SK-N-SH (cell line): ENCODE data around the gene WDR86. TPM values are rescaled to one million over a fixed set of nuclear protein-coding genes. Genes with fewer than 3 reads are reported as not detected.

Source experiments
- CTCF ChIA-PET: fragments of 300-600, 350-600 bp; formaldehyde crosslinking; extraction: SDS; loops from one replicate; lab custom pipeline; 2021; lab: Yijun Ruan, JAX
- POLR2A ChIA-PET: fragments of 350-600 bp; sonication (Branson Sonifier 250); formaldehyde crosslinking; extraction: SDS; loops from one replicate; lab custom pipeline; 2020; ENCODE audit warnings: antibody characterized with exemption, inconsistent platforms; lab: Yijun Ruan, JAX
- DNase-seq: peaks from one replicate; pipeline ENCODE4 v3.0.0; 2012
- H2AFZ ChIP-seq: fragments of 200-600 bp; sonication (generic); 2 replicates; pipeline ENCODE4 v1.8.1; 2016; ENCODE audit warnings: antibody characterized with exemption, mild to moderate bottlenecking, low read depth
- H3F3A ChIP-seq: fragments of 200-600 bp; sonication (generic); replicated peaks from 2 replicates; pipeline ENCODE3; 2016; ENCODE audit warnings: antibody characterized with exemption, mild to moderate bottlenecking; ENCODE audit not compliant: insufficient read depth
- H3K27ac ChIP-seq, 2 experiments: fragments of 200-500 bp in 1 of 2; fragments of 200-600 bp in 1 of 2; sonication (Bioruptor generic) in 1 of 2; sonication (generic), shearing (Covaris generic) in 1 of 2; 2 replicates each; pipeline versions ENCODE4 v1.5.1 to v1.6.1; 2014 to 2016; ENCODE audit warnings: low read depth in 2 of 2, inconsistent platforms in 1 of 2, low read length in 1 of 2, mild to moderate bottlenecking in 1 of 2, mixed read lengths in 1 of 2
- H3K27me3 ChIP-seq: fragments of 200-600 bp; sonication (generic), shearing (Covaris generic); 2 replicates; pipeline ENCODE4 v1.6.1; 2016; ENCODE audit warnings: mixed run types; ENCODE audit not compliant: insufficient read depth
- H3K36me3 ChIP-seq, 2 experiments: fragments of 200-500 bp in 1 of 2; fragments of 200-600 bp in 1 of 2; sonication (Bioruptor generic) in 1 of 2; sonication (generic) in 1 of 2; replicated peaks in 1 of 2; 2 replicates each; pipeline versions ENCODE3 to v1.5.1; 2014 to 2016; ENCODE audit warnings: low read length in 1 of 2, mild to moderate bottlenecking in 1 of 2; ENCODE audit not compliant: insufficient read depth in 2 of 2, control insufficient read depth in 1 of 2
- H3K4me1 ChIP-seq, 2 experiments: fragments of 200-500 bp in 1 of 2; fragments of 200-600 bp in 1 of 2; sonication (Bioruptor generic) in 1 of 2; sonication (generic), shearing (Covaris generic) in 1 of 2; 2 replicates each; pipeline versions ENCODE4 v1.5.1 to v1.6.1; 2014 to 2016; ENCODE audit warnings: low read depth in 1 of 2, low read length in 1 of 2, mixed run types in 1 of 2; ENCODE audit not compliant: insufficient read depth in 2 of 2, control insufficient read depth in 1 of 2
- H3K4me2 ChIP-seq: fragments of 200-600 bp; sonication (generic), shearing (Covaris generic); 2 replicates; pipeline ENCODE4 v1.6.1; 2017; ENCODE audit warnings: mixed run types
- H3K4me3 ChIP-seq, 2 experiments: fragments of 200-500 bp in 1 of 2; fragments of 200-600 bp in 1 of 2; sonication (Bioruptor generic) in 1 of 2; sonication (generic), shearing (Covaris generic) in 1 of 2; 2 replicates each; pipeline versions ENCODE4 v1.5.1 to v1.8.1; 2014 to 2016; ENCODE audit warnings: low read depth in 2 of 2, inconsistent platforms in 1 of 2, low read length in 1 of 2, mild to moderate bottlenecking in 1 of 2, mixed read lengths in 1 of 2, moderate library complexity in 1 of 2
- H3K79me2 ChIP-seq: fragments of 200-600 bp; sonication (generic); 2 replicates; pipeline ENCODE4 v1.8.1; 2017; ENCODE audit warnings: mild to moderate bottlenecking; ENCODE audit not compliant: insufficient read depth
- H3K9ac ChIP-seq: fragments of 200-600 bp; sonication (generic); 2 replicates; pipeline ENCODE4 v1.6.1; 2017; ENCODE audit warnings: mixed run types
- H3K9me2 ChIP-seq: fragments of 200-600 bp; sonication (generic); 2 replicates; pipeline ENCODE4 v1.6.1; 2017; ENCODE audit warnings: mixed run types
- H3K9me3 ChIP-seq: fragments of 200-600 bp; sonication (generic); 2 replicates; pipeline ENCODE4 v1.6.1; 2017; ENCODE audit warnings: mixed run types, mild to moderate bottlenecking, moderate library complexity
- H4K20me1 ChIP-seq: fragments of 200-600 bp; sonication (generic); 2 replicates; pipeline ENCODE4 v1.6.1; 2017; ENCODE audit warnings: mild to moderate bottlenecking, mixed run types; ENCODE audit not compliant: insufficient read depth
- CHD2 ChIP-seq: fragments of 150-350 bp; IDR thresholded peaks from 2 replicates; pipeline ENCODE4 v1.6.1; 2018; ENCODE audit warnings: low read length; ENCODE audit not compliant: partially characterized antibody
- ELF1 ChIP-seq: IDR thresholded peaks from 2 replicates; pipeline ENCODE4 v1.4.0; 2012
- EZH2phosphoT487 ChIP-seq: fragments of 200-600 bp; sonication (generic); IDR thresholded peaks from 2 replicates; pipeline ENCODE4 v1.6.1; 2017; ENCODE audit warnings: low read depth, mixed run types, mild to moderate bottlenecking, antibody characterized with exemption, moderate library complexity, borderline replicate concordance
- FOXJ3 ChIP-seq: sonication (generic); formaldehyde crosslinking; IDR thresholded peaks from 2 replicates; pipeline ENCODE4 v1.5.1; 2020; ENCODE audit warnings: mild to moderate bottlenecking, missing genetic modification reagents
- FOXM1 ChIP-seq: IDR thresholded peaks from 2 replicates; pipeline ENCODE4 v1.4.0; 2012; ENCODE audit warnings: low read depth, mild to moderate bottlenecking
- MEF2A ChIP-seq: IDR thresholded peaks from 2 replicates; pipeline ENCODE4 v1.4.0; 2012; ENCODE audit warnings: low read depth, borderline replicate concordance
- MXI1 ChIP-seq: IDR thresholded peaks from 2 replicates; pipeline ENCODE4 v1.6.1; 2012; ENCODE audit warnings: mild to moderate bottlenecking, low read depth, low read length, improper control_type of control experiment
- NFIC ChIP-seq: IDR thresholded peaks from 2 replicates; pipeline ENCODE4 v1.4.0; 2012; ENCODE audit warnings: borderline replicate concordance
- NRF1 ChIP-seq: IDR thresholded peaks from 2 replicates; pipeline ENCODE4 v1.6.1; 2012; ENCODE audit warnings: low read depth, mild to moderate bottlenecking, low read length
- RAD21 ChIP-seq: IDR thresholded peaks from 2 replicates; pipeline ENCODE4 v1.6.1; 2012; ENCODE audit warnings: mild to moderate bottlenecking, low read length
- RFX5 ChIP-seq: IDR thresholded peaks from 2 replicates; pipeline ENCODE4 v1.6.1; 2012; ENCODE audit warnings: mild to moderate bottlenecking, improper control_type of control experiment, low read length
- RXRA ChIP-seq: IDR thresholded peaks from 2 replicates; pipeline ENCODE4 v1.4.0; 2012; ENCODE audit warnings: low read depth, mild to moderate bottlenecking, borderline replicate concordance
- SMC3 ChIP-seq: IDR thresholded peaks from 2 replicates; pipeline ENCODE4 v1.6.1; 2012; ENCODE audit warnings: low read depth, low read length, improper control_type of control experiment
- TCF12 ChIP-seq: IDR thresholded peaks from 2 replicates; pipeline ENCODE4 v1.4.0; 2012
- YY1 ChIP-seq: IDR thresholded peaks from 2 replicates; pipeline ENCODE4 v1.4.0; 2012; ENCODE audit warnings: low read depth, mild to moderate bottlenecking
- WGBS: methylation state at CpG from one replicate; pipeline ENCODE4 v1.1.6; 2017; ENCODE audit warnings: low lambda C conversion rate; 5-methylcytosine and 5-hydroxymethylcytosine counted together
- polyA plus RNA-seq, 3 experiments: library from polyadenylated mRNA; depleted of rRNA; stranded (reverse); fragments of >200 nt; gene quantifications; 2 replicates each; pipeline ENCODE4 v1.2.3, GENCODE V29; 2012
- TF ChIP-seq, protein P1 (sequence below): IDR thresholded peaks from 2 replicates; pipeline ENCODE4 v1.6.1; 2012; ENCODE audit warnings: mild to moderate bottlenecking, low read depth, low read length, moderate library complexity
- TF ChIP-seq, protein P2 (sequence below): fragments of 200-600 bp; sonication (generic); IDR thresholded peaks from 2 replicates; pipeline ENCODE4 v1.6.1; 2017; ENCODE audit warnings: antibody characterized with exemption, mild to moderate bottlenecking, moderate library complexity
- TF ChIP-seq, protein P3 (sequence below): IDR thresholded peaks from 2 replicates; pipeline ENCODE4 v1.4.0; 2012; ENCODE audit warnings: low read depth, borderline replicate concordance
- TF ChIP-seq, protein P4 (sequence below): IDR thresholded peaks from 2 replicates; pipeline ENCODE4 v1.4.0; 2012; ENCODE audit warnings: low read depth, borderline replicate concordance

WDR86 gene
- polyA plus RNA-seq, 1 of the 3 experiments (the other 2 are of a cell fraction): 1.0 TPM

DNA sequence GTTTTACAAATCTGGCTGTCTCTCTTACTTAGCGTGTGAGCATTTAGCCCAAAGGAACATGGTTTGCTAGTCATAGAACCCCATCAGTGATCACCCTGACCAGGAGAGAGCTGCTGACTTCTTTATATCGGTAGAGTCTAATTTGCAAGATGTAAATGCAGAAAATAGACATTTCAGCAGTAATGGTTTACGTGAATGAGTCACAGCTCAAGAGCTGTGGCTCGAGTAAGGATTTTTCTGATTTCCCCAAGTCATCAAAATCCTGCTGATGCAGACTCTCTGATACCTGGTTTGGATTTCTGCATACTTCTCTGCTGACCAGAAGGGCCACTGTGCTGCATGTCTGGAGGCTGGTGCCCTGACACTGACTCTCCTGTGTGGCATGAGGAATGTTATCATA is 42.6 kb downstream of the WDR86 start:
- no peaks in the 10 kb centered on the region for H3K79me2 ChIP-seq
- ChIA-PET POLR2A (no interaction called here), CTCF (interaction anchor here (0.8 to 8.1 kb wide), 19 partner anchors 9 to 416 kb away, joined by 3 to 126 read pairs (median 7); partner anchors contain the start of genes NUB1 and WDR86)
- no peak overlapping the region for H2AFZ ChIP-seq
- no peak overlapping the region for H3K4me2 ChIP-seq
- peaks cover 37 to 53% of the 10 kb centered on the region in 2 experiments for H3K36me3 ChIP-seq
- H3K9ac ChIP-seq: no peak overlapping the region
- 86% methylated on average over 4 of the region's 4 CpGs for WGBS
- DNase-seq: no peak
- no peaks in the 10 kb centered on the region for H3K27me3 ChIP-seq
- H3K9me2 ChIP-seq: no peaks in the 10 kb centered on the region
- H3K9me3 ChIP-seq: peaks cover 7% of the 10 kb centered on the region; the same call in 1 of the 2 replicates
- no peaks in the 10 kb centered on the region for H4K20me1 ChIP-seq
- peaks cover 0 to 4% of the 10 kb centered on the region in 2 experiments; a peak in 2 of 4 replicates for H3K4me1 ChIP-seq
- H3K4me3 ChIP-seq: no peak overlapping the region
- peaks cover 9% of the 10 kb centered on the region for H3F3A ChIP-seq
- TF ChIP-seq SMC3: no peak
- no peak overlapping the region for H3K27ac ChIP-seq

DNA sequence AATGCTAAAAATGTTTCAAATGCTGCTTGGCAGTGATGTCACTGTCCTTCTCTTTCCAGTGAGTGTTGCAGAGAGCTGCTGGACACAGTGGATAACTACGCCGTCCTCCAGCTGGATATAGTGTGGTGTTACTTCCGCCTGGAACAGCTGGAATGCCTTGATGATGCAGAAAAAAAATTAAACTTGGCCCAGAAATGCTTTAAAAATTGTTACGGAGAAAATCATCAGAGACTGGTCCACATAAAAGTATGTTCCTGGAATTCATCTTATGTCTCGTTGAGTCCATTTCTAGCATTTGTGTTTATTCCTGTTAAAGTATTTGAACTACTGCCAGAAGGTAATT is 43.0 kb downstream of the WDR86 start:
- H3K79me2 ChIP-seq: no peaks in the 10 kb centered on the region
- POLR2A ChIA-PET: no interaction called here
- H3K9ac ChIP-seq: no peak overlapping the region
- H3K4me2 ChIP-seq: no peak overlapping the region
- no peaks in the 10 kb centered on the region for H4K20me1 ChIP-seq
- H3K4me3 ChIP-seq: no peak overlapping the region
- CTCF ChIA-PET: interaction anchor here (0.8 to 8.1 kb wide), 22 partner anchors 10 to 416 kb away, joined by 3 to 126 read pairs (median 4); partner anchors contain the start of gene WDR86
- H3K4me1 ChIP-seq: peaks cover 0 to 3% of the 10 kb centered on the region in 2 experiments; a peak in 2 of 4 replicates
- peaks cover 41 to 55% of the 10 kb centered on the region in 2 experiments for H3K36me3 ChIP-seq
- H3K9me3 ChIP-seq: peaks cover 7% of the 10 kb centered on the region; the same call in 1 of the 2 replicates
- WGBS: 69% methylated on average over 5 of the region's 5 CpGs
- no peaks in the 10 kb centered on the region for H3K9me2 ChIP-seq
- H2AFZ ChIP-seq: no peak overlapping the region
- H3F3A ChIP-seq: peaks cover 9% of the 10 kb centered on the region
- no peak overlapping the region for H3K27ac ChIP-seq
- no peak for DNase-seq
- TF ChIP-seq MEF2A (no peak), FOXM1 (no peak), ELF1 (no peak), RXRA (no peak), EZH2phosphoT487 (no peak), RFX5 (no peak), NFIC (no peak), RAD21 (no peak), NRF1 (no peak), FOXJ3 (CRISPR knock-in tag) (no peak), YY1 (no peak), TCF12 (no peak), MXI1 (no peak), CHD2 (no peak), SMC3 (no peak)
- TF ChIP-seq, protein P1, sequence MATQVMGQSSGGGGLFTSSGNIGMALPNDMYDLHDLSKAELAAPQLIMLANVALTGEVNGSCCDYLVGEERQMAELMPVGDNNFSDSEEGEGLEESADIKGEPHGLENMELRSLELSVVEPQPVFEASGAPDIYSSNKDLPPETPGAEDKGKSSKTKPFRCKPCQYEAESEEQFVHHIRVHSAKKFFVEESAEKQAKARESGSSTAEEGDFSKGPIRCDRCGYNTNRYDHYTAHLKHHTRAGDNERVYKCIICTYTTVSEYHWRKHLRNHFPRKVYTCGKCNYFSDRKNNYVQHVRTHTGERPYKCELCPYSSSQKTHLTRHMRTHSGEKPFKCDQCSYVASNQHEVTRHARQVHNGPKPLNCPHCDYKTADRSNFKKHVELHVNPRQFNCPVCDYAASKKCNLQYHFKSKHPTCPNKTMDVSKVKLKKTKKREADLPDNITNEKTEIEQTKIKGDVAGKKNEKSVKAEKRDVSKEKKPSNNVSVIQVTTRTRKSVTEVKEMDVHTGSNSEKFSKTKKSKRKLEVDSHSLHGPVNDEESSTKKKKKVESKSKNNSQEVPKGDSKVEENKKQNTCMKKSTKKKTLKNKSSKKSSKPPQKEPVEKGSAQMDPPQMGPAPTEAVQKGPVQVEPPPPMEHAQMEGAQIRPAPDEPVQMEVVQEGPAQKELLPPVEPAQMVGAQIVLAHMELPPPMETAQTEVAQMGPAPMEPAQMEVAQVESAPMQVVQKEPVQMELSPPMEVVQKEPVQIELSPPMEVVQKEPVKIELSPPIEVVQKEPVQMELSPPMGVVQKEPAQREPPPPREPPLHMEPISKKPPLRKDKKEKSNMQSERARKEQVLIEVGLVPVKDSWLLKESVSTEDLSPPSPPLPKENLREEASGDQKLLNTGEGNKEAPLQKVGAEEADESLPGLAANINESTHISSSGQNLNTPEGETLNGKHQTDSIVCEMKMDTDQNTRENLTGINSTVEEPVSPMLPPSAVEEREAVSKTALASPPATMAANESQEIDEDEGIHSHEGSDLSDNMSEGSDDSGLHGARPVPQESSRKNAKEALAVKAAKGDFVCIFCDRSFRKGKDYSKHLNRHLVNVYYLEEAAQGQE: no peak
- TF ChIP-seq, protein P2, sequence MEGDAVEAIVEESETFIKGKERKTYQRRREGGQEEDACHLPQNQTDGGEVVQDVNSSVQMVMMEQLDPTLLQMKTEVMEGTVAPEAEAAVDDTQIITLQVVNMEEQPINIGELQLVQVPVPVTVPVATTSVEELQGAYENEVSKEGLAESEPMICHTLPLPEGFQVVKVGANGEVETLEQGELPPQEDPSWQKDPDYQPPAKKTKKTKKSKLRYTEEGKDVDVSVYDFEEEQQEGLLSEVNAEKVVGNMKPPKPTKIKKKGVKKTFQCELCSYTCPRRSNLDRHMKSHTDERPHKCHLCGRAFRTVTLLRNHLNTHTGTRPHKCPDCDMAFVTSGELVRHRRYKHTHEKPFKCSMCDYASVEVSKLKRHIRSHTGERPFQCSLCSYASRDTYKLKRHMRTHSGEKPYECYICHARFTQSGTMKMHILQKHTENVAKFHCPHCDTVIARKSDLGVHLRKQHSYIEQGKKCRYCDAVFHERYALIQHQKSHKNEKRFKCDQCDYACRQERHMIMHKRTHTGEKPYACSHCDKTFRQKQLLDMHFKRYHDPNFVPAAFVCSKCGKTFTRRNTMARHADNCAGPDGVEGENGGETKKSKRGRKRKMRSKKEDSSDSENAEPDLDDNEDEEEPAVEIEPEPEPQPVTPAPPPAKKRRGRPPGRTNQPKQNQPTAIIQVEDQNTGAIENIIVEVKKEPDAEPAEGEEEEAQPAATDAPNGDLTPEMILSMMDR: no peak
- TF ChIP-seq, protein P3, sequence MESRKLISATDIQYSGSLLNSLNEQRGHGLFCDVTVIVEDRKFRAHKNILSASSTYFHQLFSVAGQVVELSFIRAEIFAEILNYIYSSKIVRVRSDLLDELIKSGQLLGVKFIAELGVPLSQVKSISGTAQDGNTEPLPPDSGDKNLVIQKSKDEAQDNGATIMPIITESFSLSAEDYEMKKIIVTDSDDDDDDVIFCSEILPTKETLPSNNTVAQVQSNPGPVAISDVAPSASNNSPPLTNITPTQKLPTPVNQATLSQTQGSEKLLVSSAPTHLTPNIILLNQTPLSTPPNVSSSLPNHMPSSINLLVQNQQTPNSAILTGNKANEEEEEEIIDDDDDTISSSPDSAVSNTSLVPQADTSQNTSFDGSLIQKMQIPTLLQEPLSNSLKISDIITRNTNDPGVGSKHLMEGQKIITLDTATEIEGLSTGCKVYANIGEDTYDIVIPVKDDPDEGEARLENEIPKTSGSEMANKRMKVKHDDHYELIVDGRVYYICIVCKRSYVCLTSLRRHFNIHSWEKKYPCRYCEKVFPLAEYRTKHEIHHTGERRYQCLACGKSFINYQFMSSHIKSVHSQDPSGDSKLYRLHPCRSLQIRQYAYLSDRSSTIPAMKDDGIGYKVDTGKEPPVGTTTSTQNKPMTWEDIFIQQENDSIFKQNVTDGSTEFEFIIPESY: no peak
- TF ChIP-seq, protein P4, sequence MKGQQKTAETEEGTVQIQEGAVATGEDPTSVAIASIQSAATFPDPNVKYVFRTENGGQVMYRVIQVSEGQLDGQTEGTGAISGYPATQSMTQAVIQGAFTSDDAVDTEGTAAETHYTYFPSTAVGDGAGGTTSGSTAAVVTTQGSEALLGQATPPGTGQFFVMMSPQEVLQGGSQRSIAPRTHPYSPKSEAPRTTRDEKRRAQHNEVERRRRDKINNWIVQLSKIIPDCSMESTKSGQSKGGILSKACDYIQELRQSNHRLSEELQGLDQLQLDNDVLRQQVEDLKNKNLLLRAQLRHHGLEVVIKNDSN: no peak
- H3K27me3 ChIP-seq: no peaks in the 10 kb centered on the region
